GM12878 (cell line): ENCODE measurements around the gene AGBL1.

Experiments used
- BHLHE40 ChIP-seq, 2 experiments: fragments of 450-650 bp in 1 of 2; IDR thresholded peaks; 2 replicates each; pipeline ENCODE4 v1.6.1; 2011 to 2017; ENCODE audit warnings: low read depth in 2 of 2, borderline replicate concordance in 1 of 2, improper control_type of control experiment in 1 of 2, low read length in 1 of 2, mild to moderate bottlenecking in 1 of 2
- CTCF ChIP-seq, 3 experiments: IDR thresholded peaks in 2 of 3; conservative IDR thresholded peaks in 1 of 3; 2 replicates each; pipeline ENCODE4 v1.5.1; 2011; ENCODE audit warnings: low read depth in 3 of 3, low read length in 3 of 3, mild to moderate bottlenecking in 3 of 3, control low read depth in 2 of 3, moderate library complexity in 2 of 3, inconsistent platforms in 1 of 3, mixed read lengths in 1 of 3; ENCODE audit not compliant: control insufficient read depth in 2 of 3, insufficient read depth in 1 of 3; ENCODE audit errors: extremely low read depth in 1 of 3
- EZH2 ChIP-seq: IDR thresholded peaks from 2 replicates; pipeline ENCODE4 v1.6.1; 2012; ENCODE audit warnings: low read depth, mild to moderate bottlenecking, control low read depth, inconsistent platforms, low read length, borderline replicate concordance; ENCODE audit not compliant: control insufficient read depth
- FOS ChIP-seq: IDR thresholded peaks from 3 replicates; pipeline ENCODE4 v1.6.1; 2011; ENCODE audit warnings: borderline replicate concordance; ENCODE audit not compliant: insufficient read length; ENCODE audit errors: extremely low read depth
- LARP7 ChIP-seq: fragments of 450-650 bp; IDR thresholded peaks from 2 replicates; pipeline ENCODE4 v1.6.1; 2017; ENCODE audit warnings: mild to moderate bottlenecking
- POLR2AphosphoS2 ChIP-seq: IDR thresholded peaks from 2 replicates; pipeline ENCODE4 v1.6.1; 2011; ENCODE audit warnings: low read depth, mild to moderate bottlenecking, low read length, improper control_type of control experiment, moderate library complexity
- RFX5 ChIP-seq: IDR thresholded peaks from 2 replicates; pipeline ENCODE4 v1.6.1; 2011; ENCODE audit warnings: low read depth, low read length, improper control_type of control experiment
- SMAD5 ChIP-seq: IDR thresholded peaks from 2 replicates; pipeline ENCODE4 v1.6.1; 2016; ENCODE audit warnings: antibody characterized with exemption, low read depth
- USF1 ChIP-seq: IDR thresholded peaks from 2 replicates; pipeline ENCODE4 v1.6.1; 2011; ENCODE audit warnings: borderline replicate concordance, low read depth, mild to moderate bottlenecking, moderate library complexity, mixed read lengths, low read length; ENCODE audit not compliant: insufficient read depth; ENCODE audit errors: extremely low read length
- ZNF384 ChIP-seq: IDR thresholded peaks from 2 replicates; pipeline ENCODE4 v1.6.1; 2012; ENCODE audit warnings: low read depth, mild to moderate bottlenecking, low read length, improper control_type of control experiment, borderline replicate concordance
- ZSCAN29 ChIP-seq: fragments of 450-650 bp; IDR thresholded peaks from 2 replicates; pipeline ENCODE4 v1.6.1; 2017; ENCODE audit warnings: mild to moderate bottlenecking, moderate library complexity
- ZZZ3 ChIP-seq: IDR thresholded peaks from 2 replicates; pipeline ENCODE4 v1.6.1; 2011; ENCODE audit warnings: low read depth; ENCODE audit not compliant: control insufficient read depth, insufficient read length
- TF ChIP-seq, protein P1 (sequence below): IDR thresholded peaks from 2 replicates; pipeline ENCODE4 v1.6.1; 2011; ENCODE audit warnings: low read depth, low read length, improper control_type of control experiment, borderline replicate concordance

- TF ChIP-seq ZNF384 (no peak), CTCF (IDR thresholded peaks at IDR 0.05 in 2 of 3, conservative IDR thresholded peaks at IDR 0.05 in 1 of 3; ENCODE audit: control insufficient read depth in 2 of 3, extremely low read depth in 1 of 3, insufficient read depth in 1 of 3, low read depth in 3 of 3, low read length in 3 of 3) (0 out of 6 replicates have a peak, but pooled peaks of 2 of the 3 experiments have one; percentile 7 to 8), USF1 (no peak), BHLHE40 (IDR thresholded peaks at IDR 0.05; ENCODE audit: borderline replicate concordance in 1 of 2, low read depth in 2 of 2, low read length in 1 of 2) (no peak), EZH2 (no peak), FOS (no peak), SMAD5 (no peak), POLR2AphosphoS2 (no peak), LARP7 (no peak), ZZZ3 (no peak), RFX5 (no peak), ZSCAN29 (no peak)
- TF ChIP-seq, protein P1, sequence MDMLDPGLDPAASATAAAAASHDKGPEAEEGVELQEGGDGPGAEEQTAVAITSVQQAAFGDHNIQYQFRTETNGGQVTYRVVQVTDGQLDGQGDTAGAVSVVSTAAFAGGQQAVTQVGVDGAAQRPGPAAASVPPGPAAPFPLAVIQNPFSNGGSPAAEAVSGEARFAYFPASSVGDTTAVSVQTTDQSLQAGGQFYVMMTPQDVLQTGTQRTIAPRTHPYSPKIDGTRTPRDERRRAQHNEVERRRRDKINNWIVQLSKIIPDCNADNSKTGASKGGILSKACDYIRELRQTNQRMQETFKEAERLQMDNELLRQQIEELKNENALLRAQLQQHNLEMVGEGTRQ = no peak
These were observed 133.7 kb downstream of the AGBL1 start for GRCh38 chr15:86213420-86213819.
